Effector memory CD8-positive, alpha-beta T cell (primary cell): ENCODE measurements around the gene PLCB2.

Experiments
- ATAC-seq: fragments of 150-1000 bp; cut with Tn5 transposase; replicated peaks from 2 replicates; pipeline ENCODE4 v1.10.0; 2021; ENCODE audit warnings: mild to moderate bottlenecking, moderate library complexity
- DNase-seq, 3 experiments: peaks; one replicate each; pipeline ENCODE4 v3.0.0; 2021
- H3K27ac Mint-ChIP-seq, 2 donors: one replicate each; pipeline ENCODE4 v1.8.0; 2022; ENCODE audit warnings: mild to moderate bottlenecking in 2 of 2, mixed read lengths in 2 of 2, moderate library complexity in 2 of 2
- H3K27me3 Mint-ChIP-seq, 2 donors: one replicate each; pipeline ENCODE4 v1.8.0; 2022; ENCODE audit warnings: mixed read lengths in 2 of 2
- H3K36me3 Mint-ChIP-seq: one replicate; pipeline ENCODE4 v1.8.0; 2022; ENCODE audit warnings: mild to moderate bottlenecking, moderate library complexity, mixed read lengths; ENCODE audit not compliant: insufficient read depth
- H3K4me1 Mint-ChIP-seq, 2 donors: one replicate each; pipeline ENCODE4 v1.8.0; 2022; ENCODE audit warnings: low read depth in 2 of 2, mixed read lengths in 2 of 2
- H3K4me3 Mint-ChIP-seq, 2 donors: one replicate each; pipeline ENCODE4 v1.8.0; 2022; ENCODE audit warnings: mild to moderate bottlenecking in 2 of 2, mixed read lengths in 2 of 2, moderate library complexity in 2 of 2
- H3K9me3 Mint-ChIP-seq, 2 donors: one replicate each; pipeline ENCODE4 v1.8.0; 2022; ENCODE audit warnings: mixed read lengths in 2 of 2

PLCB2 gene

DNA sequence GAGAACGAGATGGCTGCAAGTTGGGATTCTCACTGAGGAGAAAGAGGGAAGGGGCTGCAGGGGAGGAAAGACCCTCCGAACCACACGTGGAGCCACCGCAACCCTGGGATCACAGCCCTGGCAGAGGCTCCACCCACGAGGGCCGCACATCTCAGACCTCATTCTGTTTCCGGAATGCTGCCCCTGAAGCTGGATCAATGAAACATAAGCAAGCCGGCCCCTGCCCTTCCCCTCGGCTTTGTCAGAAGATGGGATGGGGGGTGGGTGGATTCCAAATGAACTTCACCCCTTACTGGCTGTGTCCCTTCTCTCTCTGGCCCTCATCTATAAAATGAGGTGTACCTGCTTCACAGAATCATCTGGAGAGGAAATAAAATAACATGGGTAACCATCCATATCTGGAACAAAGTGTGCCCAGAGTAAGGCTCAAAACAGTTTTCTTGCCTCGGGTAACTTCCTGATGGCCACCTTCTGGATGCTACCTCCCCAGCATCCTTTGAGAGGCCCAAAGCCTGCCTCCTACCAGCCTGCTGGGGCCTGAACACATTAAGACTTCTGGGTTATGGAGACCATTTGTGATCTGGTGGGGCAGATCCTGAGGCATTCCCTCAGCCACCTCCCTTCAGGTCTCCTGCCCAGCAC, 37.6 kb upstream of the PLCB2 start:
- Mint-ChIP-seq H3K4me3 (no peak overlapping the region), H3K4me1 (peaks cover 0 to 2% of the 10 kb centered on the region in 2 donors), H3K9me3 (no peaks in the 10 kb centered on the region), H3K36me3 (no peaks in the 10 kb centered on the region), H3K27ac (no peak overlapping the region), H3K27me3 (no peaks in the 10 kb centered on the region)
- ATAC-seq (no peak), DNase-seq (no peak)

DNA sequence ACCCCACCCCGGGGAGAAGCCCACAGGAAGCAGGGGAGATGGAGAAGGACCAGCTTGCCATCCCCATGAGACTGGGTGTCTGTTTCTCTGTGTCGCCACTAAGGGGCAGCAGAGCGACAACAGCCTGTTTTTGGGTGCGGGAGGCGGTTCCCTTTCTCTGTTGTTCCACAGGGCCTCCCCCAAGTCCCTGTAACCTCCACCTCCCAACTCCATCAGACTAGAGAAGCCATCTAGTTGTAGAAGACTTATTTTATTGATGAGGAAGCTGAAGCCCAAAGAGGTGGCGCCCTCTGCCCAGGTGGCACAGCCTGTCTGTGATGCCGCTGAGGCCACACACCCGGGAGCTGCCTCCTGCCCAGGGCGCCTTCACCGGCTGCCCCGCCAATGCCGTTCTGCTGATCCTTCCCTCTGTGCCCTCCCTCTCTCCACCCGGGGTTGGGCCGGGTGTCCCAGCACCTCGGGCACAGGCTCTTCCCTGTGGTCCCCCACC, 36.9 kb upstream of the PLCB2 start:
- H3K9me3 Mint-ChIP-seq: no peaks in the 10 kb centered on the region
- peak; percentile 92 for ATAC-seq
- peak; percentile 59 to 66 (median 65) for DNase-seq

DNA sequence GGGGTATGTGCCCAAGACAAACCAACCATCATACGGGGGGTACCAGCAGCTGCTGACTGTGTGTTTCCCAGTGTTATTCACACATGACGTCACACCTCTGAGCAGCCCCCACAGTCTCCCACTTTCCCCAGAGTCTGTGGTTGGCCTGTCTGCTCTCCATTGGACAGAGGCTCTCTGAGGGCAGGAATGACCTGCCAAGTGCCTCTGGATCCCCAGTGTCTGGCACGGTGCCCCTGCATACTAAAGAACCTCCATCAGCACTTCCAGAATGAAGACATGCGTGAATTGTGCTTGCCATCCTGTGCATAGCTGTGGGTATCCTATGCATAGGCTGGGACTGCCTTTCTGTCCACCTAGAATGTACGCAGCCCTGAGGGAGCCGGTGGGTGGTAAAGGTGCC, 36.5 kb upstream of the PLCB2 start:
- H3K9me3 Mint-ChIP-seq: no peaks in the 10 kb centered on the region
- no peak overlapping the region for H3K27ac Mint-ChIP-seq
- H3K4me1 Mint-ChIP-seq: peaks cover 0 to 2% of the 10 kb centered on the region in 2 donors
- no peaks in the 10 kb centered on the region for H3K36me3 Mint-ChIP-seq
- H3K4me3 Mint-ChIP-seq: no peak overlapping the region
- H3K27me3 Mint-ChIP-seq: no peaks in the 10 kb centered on the region
- DNase-seq (no peak), ATAC-seq (no peak)

More for the DNA sequence above, 36.9 kb upstream of the PLCB2 start:
- Mint-ChIP-seq H3K27me3 (no peaks in the 10 kb centered on the region), H3K4me1 (peaks cover 0 to 2% of the 10 kb centered on the region in 2 donors), H3K27ac (no peak overlapping the region), H3K36me3 (no peaks in the 10 kb centered on the region), H3K4me3 (no peak overlapping the region)

DNA sequence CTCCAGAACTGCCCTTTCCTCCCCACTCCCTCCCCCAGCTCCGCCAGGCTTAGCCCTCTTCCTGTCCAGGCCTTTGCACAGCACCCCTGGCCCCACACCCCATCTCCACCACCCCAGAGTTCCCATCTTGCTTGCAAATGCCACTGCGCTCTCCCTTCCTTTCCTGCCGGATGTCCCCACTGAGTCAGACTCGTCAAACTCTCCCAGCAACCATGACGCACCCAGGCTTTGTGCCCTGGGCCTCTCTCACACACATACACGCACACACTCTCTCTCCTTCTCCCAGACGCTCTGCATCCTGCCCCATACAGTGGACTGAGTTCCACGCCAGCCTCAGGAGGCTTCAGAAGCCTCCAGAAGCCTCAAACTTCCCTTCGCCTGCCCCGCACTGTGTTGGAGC, 35.8 kb upstream of the PLCB2 start:
- Mint-ChIP-seq H3K27ac (no peak overlapping the region), H3K27me3 (no peaks in the 10 kb centered on the region), H3K36me3 (no peaks in the 10 kb centered on the region), H3K9me3 (no peaks in the 10 kb centered on the region), H3K4me1 (peaks cover under 1 to 4% of the 10 kb centered on the region in 2 donors), H3K4me3 (no peak overlapping the region)
- no peak for DNase-seq
- ATAC-seq: no peak

DNA sequence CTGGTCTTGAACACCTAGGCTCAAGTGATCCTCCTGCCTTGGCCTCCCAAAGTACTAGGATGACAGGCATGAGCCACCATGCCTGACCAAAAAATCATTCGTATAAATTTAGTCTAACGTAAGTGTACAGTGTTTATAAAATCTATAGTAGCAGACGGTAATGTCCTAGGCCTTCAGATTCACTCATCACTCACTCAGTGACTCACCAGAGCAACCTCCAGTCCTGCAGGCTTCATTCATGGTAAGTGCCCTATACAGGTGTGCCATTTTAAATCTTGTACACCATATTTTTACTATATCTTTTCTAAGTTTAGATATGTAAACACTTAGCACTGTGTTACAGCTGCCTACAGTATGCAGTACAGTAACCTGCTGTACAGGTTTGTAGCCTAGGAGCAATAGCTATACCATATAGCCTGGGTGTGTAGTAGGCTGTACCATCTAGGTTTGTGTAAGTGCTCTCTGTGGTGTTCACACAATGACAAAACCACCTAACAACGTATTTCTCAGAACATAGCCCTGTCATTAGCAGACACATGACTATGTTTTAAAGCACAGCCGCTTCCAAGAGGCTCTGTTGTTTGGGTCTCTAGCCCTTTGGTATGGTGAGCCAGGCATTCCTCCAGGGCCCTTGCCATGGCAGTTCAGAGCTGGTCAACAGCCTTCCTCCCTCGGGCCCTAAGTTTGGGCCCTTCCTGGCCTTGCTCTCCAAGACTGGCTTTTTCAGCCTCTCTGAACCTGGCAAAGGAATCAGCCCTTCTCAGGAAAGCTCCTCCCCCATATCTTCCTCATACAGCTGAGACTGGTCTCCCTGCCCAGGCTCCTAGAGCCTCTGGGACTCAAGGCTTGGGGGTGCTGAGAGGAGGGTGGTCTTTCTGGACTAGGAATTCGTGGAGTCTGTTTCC, 34.9 kb upstream of the PLCB2 start:
- H3K4me1 Mint-ChIP-seq: peaks cover 8% of the 10 kb centered on the region in 2 donors
- H3K4me3 Mint-ChIP-seq: no peak overlapping the region
- H3K27me3 Mint-ChIP-seq: no peaks in the 10 kb centered on the region
- H3K9me3 Mint-ChIP-seq: no peaks in the 10 kb centered on the region
- no peak overlapping the region for H3K27ac Mint-ChIP-seq
- DNase-seq (no peak), ATAC-seq (no peak)
- H3K36me3 Mint-ChIP-seq: no peaks in the 10 kb centered on the region

DNA sequence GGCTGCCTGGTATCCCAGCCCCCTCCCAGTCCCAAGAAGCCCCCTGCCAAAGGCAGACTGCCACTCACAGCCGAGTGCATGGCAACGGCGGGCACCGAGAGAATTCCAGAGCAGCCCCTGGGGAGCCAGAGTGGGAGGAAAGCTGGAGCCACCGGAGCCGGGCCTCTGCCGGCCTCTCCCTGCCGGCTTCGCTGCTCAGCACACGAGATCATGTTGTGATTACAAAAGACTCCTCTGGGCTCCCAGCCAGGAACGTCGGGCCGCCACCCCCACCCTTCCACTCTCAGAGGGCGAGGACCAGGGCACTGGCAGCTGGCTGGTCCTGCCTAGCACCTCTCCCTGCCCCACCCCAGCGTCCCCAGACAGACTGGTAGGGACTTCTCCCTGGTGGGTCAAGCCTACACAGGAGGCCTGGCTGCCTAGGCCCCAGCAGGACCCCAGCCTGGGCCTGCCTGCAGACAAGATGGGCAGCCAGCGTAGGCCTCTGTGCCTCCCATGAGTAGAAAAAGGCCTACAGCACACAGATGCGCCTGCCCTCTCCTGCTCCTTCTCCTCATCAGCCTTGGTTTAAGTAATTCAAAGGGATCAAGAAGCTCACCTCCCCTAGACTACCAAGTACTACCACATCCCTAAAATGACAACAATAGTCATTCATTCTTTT, 33.1 kb upstream of the PLCB2 start, which contains the start of gene CCDC9B:
TSS of gene CCDC9B (minus strand) at position 200 of the 661 bp plus-strand sequence. CDS start at position 80, 120 bp downstream.
- ATAC-seq (no peak), DNase-seq (no peak)
- Mint-ChIP-seq H3K27ac (no peak within 1 kb of the TSS), H3K9me3 (no peaks in the 10 kb centered on the region), H3K27me3 (no peaks in the 10 kb centered on the region), H3K4me1 (peaks cover 8 to 11% of the 10 kb centered on the region in 2 donors), H3K4me3 (no peak within 1 kb of the TSS), H3K36me3 (no peaks in the 10 kb centered on the region)

DNA sequence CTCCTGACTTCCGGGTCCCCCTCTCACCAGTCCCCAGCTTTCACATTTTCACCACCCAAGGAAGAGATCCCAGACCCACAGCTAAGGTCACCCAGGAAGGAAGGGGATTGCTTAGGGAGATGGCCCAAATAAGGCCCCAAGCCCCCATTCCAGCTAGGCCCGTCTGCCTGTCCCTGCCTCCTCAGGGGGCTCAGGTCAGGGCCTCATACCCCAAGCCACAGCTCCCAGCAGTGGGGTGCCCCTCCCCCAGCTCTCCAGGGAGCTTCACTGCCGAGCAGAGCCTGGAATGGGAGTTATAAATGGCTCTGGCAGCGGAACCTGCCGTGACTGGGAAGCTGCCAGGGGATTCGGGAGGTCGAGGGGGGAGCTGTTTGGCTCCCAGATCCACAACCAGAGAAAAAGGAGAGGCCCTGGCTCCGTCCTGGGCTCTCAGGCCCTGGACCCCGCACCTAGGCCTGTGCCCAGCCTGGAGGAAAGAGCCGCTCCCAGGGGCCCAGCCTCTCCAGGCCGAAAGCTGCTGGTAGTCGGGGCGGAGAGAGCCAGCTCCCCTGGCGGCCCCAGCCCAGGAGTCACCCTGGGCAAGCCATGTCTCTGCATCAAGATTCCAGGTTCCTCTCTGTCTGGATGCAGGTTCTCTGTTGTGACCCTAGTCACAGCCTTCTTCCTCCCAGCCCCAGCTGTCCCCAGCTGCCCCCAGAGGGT, 32.5 kb upstream of the PLCB2 start:
- H3K9me3 Mint-ChIP-seq: no peaks in the 10 kb centered on the region
- no peak overlapping the region for H3K4me3 Mint-ChIP-seq
- H3K4me1 Mint-ChIP-seq: peaks cover 8 to 11% of the 10 kb centered on the region in 2 donors
- ATAC-seq (no peak), DNase-seq (no peak)
- H3K27ac Mint-ChIP-seq: no peak overlapping the region
- H3K27me3 Mint-ChIP-seq: no peaks in the 10 kb centered on the region
- H3K36me3 Mint-ChIP-seq: no peaks in the 10 kb centered on the region

DNA sequence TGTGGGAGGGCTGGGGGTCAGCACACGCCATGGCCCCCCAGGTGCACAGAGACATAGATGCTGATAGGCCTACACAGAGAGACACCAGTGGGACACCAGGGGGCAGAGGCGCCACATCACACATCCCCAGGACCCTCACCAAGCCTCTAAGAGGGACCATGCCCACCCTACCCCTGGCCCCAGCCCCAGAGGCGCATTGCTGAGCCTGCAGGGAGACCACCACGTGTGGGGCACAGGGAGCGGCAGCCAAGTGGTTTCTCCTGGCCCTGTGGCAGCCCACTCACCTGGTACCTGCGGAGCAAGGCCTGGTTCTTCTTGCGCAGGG, 31.8 kb upstream of the PLCB2 start:
- H3K4me3 Mint-ChIP-seq: no peak overlapping the region
- DNase-seq: no peak
- H3K27me3 Mint-ChIP-seq: no peaks in the 10 kb centered on the region
- H3K36me3 Mint-ChIP-seq: no peaks in the 10 kb centered on the region
- no peak overlapping the region for H3K27ac Mint-ChIP-seq
- no peak for ATAC-seq
- H3K4me1 Mint-ChIP-seq: peaks cover 8 to 11% of the 10 kb centered on the region in 2 donors
- H3K9me3 Mint-ChIP-seq: no peaks in the 10 kb centered on the region

DNA sequence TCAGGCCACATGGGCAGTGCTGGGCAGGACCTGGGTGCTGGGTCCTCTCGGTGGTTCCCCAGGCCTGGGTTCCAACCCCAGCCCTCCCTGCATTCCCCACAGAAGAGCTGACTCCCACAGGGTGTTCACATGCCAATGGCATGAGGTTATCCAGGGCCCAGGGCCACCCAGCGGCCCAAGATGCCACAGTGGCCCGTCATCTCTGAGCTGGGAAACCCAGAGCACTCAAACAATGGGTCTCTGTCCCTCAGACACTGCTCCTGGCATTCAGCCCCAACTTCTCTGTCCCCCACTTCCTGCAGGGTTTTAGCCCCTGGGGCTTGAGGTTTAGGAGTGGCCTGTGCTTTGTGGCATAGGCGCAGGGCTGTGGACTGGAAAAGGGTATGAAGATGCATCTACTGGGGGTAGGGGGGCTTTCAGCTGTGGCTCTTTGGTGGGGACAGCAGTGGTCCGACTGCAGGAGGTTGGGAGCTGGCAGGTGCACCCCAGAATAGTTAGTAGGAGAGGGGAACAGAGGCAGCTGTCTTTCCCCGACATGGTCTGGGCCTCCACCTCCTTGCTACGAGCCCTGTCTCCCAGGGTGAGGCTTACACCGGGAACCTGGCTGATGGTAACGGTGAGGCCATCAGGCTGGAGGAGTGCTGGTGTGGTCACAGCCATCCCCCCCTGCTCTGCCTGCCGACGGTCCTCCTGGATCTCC, 31.3 kb upstream of the PLCB2 start:
- no peaks in the 10 kb centered on the region for H3K9me3 Mint-ChIP-seq
- no peak for ATAC-seq
- H3K27me3 Mint-ChIP-seq: no peaks in the 10 kb centered on the region
- H3K4me3 Mint-ChIP-seq: no peak overlapping the region
- peaks cover 8 to 10% of the 10 kb centered on the region in 2 donors for H3K4me1 Mint-ChIP-seq
- DNase-seq: no peak
- H3K27ac Mint-ChIP-seq: no peak overlapping the region
- no peaks in the 10 kb centered on the region for H3K36me3 Mint-ChIP-seq

DNA sequence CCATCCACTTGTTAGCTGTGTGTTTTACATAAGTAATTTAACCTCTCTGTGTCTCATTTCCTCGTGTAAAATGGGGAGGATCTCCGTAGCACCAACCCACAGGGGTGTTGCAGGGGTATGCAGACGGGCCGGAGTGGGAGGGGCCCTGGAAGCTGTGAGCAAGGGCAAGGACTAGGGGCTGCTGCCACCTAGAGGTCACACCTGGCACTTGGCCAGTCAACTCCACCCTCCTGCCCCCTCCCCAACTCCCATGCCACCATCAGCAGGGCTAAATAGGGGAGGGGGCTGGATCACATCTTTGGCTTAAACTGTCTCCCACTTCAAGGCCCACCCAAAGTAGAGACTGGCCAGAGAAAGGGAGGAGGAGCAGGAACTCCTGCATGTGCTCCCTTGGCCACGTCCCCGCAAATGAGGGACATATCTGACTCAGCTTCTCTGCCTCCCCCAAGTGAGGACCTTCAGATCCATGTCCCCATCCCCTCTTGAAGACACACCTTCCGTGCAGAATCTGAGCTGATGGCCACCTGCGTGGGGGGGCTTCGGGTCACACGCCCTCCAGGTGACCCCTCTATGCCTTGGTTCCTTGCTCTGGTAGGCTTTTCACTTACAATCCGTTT, 30.4 kb upstream of the PLCB2 start:
- peak; percentile 64 to 66 (median 65) for DNase-seq
- no peaks in the 10 kb centered on the region for H3K36me3 Mint-ChIP-seq
- peaks cover 8 to 14% of the 10 kb centered on the region in 2 donors for H3K4me1 Mint-ChIP-seq
- ATAC-seq: peak; percentile 95
- H3K4me3 Mint-ChIP-seq: no peak overlapping the region
- H3K27ac Mint-ChIP-seq: no peak overlapping the region
- no peaks in the 10 kb centered on the region for H3K9me3 Mint-ChIP-seq
- no peaks in the 10 kb centered on the region for H3K27me3 Mint-ChIP-seq

DNA sequence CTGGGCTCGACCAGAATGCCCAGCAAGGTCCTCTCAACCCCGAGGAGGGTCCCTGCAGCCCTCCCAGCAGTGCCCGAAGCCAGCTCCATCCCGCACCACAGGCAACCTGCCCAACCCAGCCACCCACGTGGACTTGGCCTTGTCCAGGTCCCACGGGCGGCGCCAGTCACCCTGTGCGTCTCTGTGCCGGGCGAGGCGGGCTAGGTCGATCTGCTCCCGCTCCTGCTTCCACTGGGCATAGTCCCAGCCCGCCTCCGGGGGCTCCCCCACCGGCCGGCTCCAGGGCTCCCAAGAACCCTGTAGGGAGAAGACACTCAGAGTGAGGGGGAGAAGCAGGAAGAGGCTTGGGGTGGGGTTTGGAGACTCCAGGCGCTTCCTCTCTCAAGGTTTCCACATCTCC, 29.9 kb upstream of the PLCB2 start:
- ATAC-seq (no peak), DNase-seq (no peak)
- no peak overlapping the region for H3K4me3 Mint-ChIP-seq
- H3K4me1 Mint-ChIP-seq: peaks cover 8 to 14% of the 10 kb centered on the region in 2 donors
- H3K36me3 Mint-ChIP-seq: no peaks in the 10 kb centered on the region
- no peaks in the 10 kb centered on the region for H3K9me3 Mint-ChIP-seq
- no peak overlapping the region for H3K27ac Mint-ChIP-seq
- H3K27me3 Mint-ChIP-seq: no peaks in the 10 kb centered on the region

DNA sequence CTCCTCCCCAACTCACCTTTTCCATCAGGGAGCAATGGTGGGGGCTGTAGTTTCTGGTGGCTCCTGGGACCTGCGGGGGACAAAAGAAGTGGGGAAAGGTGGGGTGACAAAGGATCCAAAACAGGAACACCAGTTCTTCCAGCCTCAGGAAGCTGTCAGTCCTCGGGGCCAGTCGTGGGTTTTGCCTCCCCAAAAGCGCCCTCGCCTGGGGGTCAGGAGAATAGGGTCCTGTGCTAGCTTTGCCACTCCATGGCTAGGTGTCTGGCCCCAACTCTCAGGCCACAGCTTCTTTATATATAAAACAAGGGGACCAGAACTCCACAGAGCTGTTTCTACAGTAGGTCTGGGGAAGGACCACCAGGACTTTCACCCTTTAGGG, 29.0 kb upstream of the PLCB2 start:
- Mint-ChIP-seq H3K4me1 (peaks cover 8 to 14% of the 10 kb centered on the region in 2 donors), H3K9me3 (no peaks in the 10 kb centered on the region), H3K27ac (no peak overlapping the region), H3K36me3 (no peaks in the 10 kb centered on the region), H3K27me3 (no peaks in the 10 kb centered on the region), H3K4me3 (no peak overlapping the region)
- DNase-seq: no peak
- no peak for ATAC-seq
